ENCODE results near the gene RAN.

- TF ChIP-seq CTCF (conservative IDR thresholded peaks at IDR 0.05), result no peak
- TF ChIP-seq EZH2 (IDR thresholded peaks at IDR 0.05; ENCODE audit: low read depth), result no peak
These were observed 15.8 kb upstream of the RAN start for GRCh38 chr12:130856088-130856487.
